Smooth muscle cell (in vitro differentiated cells): ENCODE measurements around the gene FGF13. TPM values are rescaled to one million over a fixed set of nuclear protein-coding genes. Genes with fewer than 3 reads are reported as not detected.

Experiments
- DNase-seq: peaks from one replicate; lab custom pipeline; 2025; ENCODE audit not compliant: unreplicated experiment; lab: John Stamatoyannopoulos, UW
- H2AFZ ChIP-seq: fragments of 200-600 bp; sonication (generic); 2 replicates; pipeline ENCODE4 v1.6.0; 2016; ENCODE audit warnings: antibody characterized with exemption, low read depth, mild to moderate bottlenecking
- H3F3A ChIP-seq: fragments of 200-600 bp; sonication (generic); 2 replicates; pipeline ENCODE4 v1.6.0; 2017; ENCODE audit warnings: antibody characterized with exemption, low read depth
- H3K27ac ChIP-seq: fragments of 200-600 bp; sonication (generic); 2 replicates; pipeline ENCODE4 v1.5.1; 2016; ENCODE audit warnings: low read depth, mild to moderate bottlenecking
- H3K27me3 ChIP-seq: fragments of 200-600 bp; sonication (generic); 2 replicates; pipeline ENCODE4 v1.6.1; 2016; ENCODE audit warnings: low read depth, mild to moderate bottlenecking
- H3K36me3 ChIP-seq: fragments of 200-600 bp; sonication (generic); 2 replicates; pipeline ENCODE4 v1.5.1; 2016; ENCODE audit warnings: low read depth
- H3K4me1 ChIP-seq: fragments of 200-600 bp; sonication (generic); 2 replicates; pipeline ENCODE4 v1.5.1; 2016; ENCODE audit warnings: low read depth
- H3K4me2 ChIP-seq: fragments of 200-600 bp; sonication (generic); 2 replicates; pipeline ENCODE4 v1.6.0; 2016; ENCODE audit warnings: mild to moderate bottlenecking
- H3K4me3 ChIP-seq: fragments of 200-600 bp; sonication (generic); 2 replicates; pipeline ENCODE4 v1.5.1; 2016; ENCODE audit warnings: mild to moderate bottlenecking
- H3K79me2 ChIP-seq: fragments of 200-600 bp; sonication (generic); 2 replicates; pipeline ENCODE4 v1.6.0; 2016; ENCODE audit warnings: low read depth, mild to moderate bottlenecking
- H3K9ac ChIP-seq: fragments of 200-600 bp; sonication (generic); 2 replicates; pipeline ENCODE4 v1.6.0; 2016; ENCODE audit warnings: low read depth
- H3K9me3 ChIP-seq: fragments of 200-600 bp; sonication (generic); replicated peaks from 2 replicates; pipeline ENCODE4 v1.5.1; 2016; ENCODE audit warnings: low read depth
- H4K20me1 ChIP-seq: fragments of 200-600 bp; sonication (generic); 2 replicates; pipeline ENCODE4 v1.6.0; 2016; ENCODE audit warnings: low read depth
- WGBS: methylation state at CpG from one replicate; pipeline ENCODE4 v1.1.7; 2016; ENCODE audit warnings: low lambda C conversion rate; 5-methylcytosine and 5-hydroxymethylcytosine counted together
- microRNA counts: library from miRNA; unstranded; fragments of <30 nt; microRNA quantifications from one replicate; lab custom pipeline; 2016
- microRNA-seq: library from miRNA; unstranded; fragments of <30 nt; microRNA quantifications from one replicate; pipeline ENCODE4, GENCODE V29; 2016; ENCODE audit warnings: borderline number of aligned reads
- polyA plus RNA-seq: library from polyadenylated mRNA; unstranded; fragments of >200 nt; fragmentation: Nextera tagmentation; extraction: Ambion mirVana; gene quantifications from 2 replicates; pipeline ENCODE4 v1.2.1, GENCODE V29; 2016
- small RNA-seq: library from RNA; depleted of rRNA; stranded (forward); fragments of <200 nt; gene quantifications from one replicate; pipeline ENCODE3, GENCODE V24; 2014
- total RNA-seq: library from RNA; depleted of rRNA; stranded (reverse); fragments of >200 nt; gene quantifications from 2 replicates; pipeline ENCODE4 v1.2.3, GENCODE V29; 2014
- TF ChIP-seq, protein P1 (sequence below): fragments of 200-600 bp; sonication (generic); IDR thresholded peaks from 2 replicates; pipeline ENCODE4 v1.5.1; 2017; ENCODE audit warnings: borderline replicate concordance, mild to moderate bottlenecking, antibody characterized with exemption; ENCODE audit not compliant: insufficient read depth, poor library complexity, severe bottlenecking

Gene FGF13
- total and polyA plus RNA-seq, 2 experiments from 2014 or later: 0.58 to 0.81 TPM

- no peaks in the 10 kb centered on the region for H3F3A ChIP-seq
- no peaks in the 10 kb centered on the region for H3K9me3 ChIP-seq
- TF ChIP-seq, protein P1, sequence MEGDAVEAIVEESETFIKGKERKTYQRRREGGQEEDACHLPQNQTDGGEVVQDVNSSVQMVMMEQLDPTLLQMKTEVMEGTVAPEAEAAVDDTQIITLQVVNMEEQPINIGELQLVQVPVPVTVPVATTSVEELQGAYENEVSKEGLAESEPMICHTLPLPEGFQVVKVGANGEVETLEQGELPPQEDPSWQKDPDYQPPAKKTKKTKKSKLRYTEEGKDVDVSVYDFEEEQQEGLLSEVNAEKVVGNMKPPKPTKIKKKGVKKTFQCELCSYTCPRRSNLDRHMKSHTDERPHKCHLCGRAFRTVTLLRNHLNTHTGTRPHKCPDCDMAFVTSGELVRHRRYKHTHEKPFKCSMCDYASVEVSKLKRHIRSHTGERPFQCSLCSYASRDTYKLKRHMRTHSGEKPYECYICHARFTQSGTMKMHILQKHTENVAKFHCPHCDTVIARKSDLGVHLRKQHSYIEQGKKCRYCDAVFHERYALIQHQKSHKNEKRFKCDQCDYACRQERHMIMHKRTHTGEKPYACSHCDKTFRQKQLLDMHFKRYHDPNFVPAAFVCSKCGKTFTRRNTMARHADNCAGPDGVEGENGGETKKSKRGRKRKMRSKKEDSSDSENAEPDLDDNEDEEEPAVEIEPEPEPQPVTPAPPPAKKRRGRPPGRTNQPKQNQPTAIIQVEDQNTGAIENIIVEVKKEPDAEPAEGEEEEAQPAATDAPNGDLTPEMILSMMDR: no peak
- no peak for DNase-seq
- no peaks in the 10 kb centered on the region for H3K4me1 ChIP-seq
- no peak overlapping the region for H3K4me2 ChIP-seq
- H2AFZ ChIP-seq: no peak overlapping the region
- no peaks in the 10 kb centered on the region for H4K20me1 ChIP-seq
- H3K36me3 ChIP-seq: no peaks in the 10 kb centered on the region
- WGBS: 71% methylated on average over 3 of the region's 3 CpGs
- H3K79me2 ChIP-seq: no peaks in the 10 kb centered on the region
- H3K4me3 ChIP-seq: no peak overlapping the region
- H3K9ac ChIP-seq: no peak overlapping the region
- H3K27ac ChIP-seq: no peak overlapping the region
- H3K27me3 ChIP-seq: no peaks in the 10 kb centered on the region
Observed at GRCh38 chrX:138664016-138664415, 47.5 kb downstream of the FGF13 start.

GRCh38 chrX:138651494-138651893 is 60.0 kb downstream of the FGF13 start:
- H3K27me3 ChIP-seq: no peaks in the 10 kb centered on the region
- H3F3A ChIP-seq: no peaks in the 10 kb centered on the region
- no peaks in the 10 kb centered on the region for H3K9me3 ChIP-seq
- H3K36me3 ChIP-seq: no peaks in the 10 kb centered on the region
- H3K27ac ChIP-seq: no peak overlapping the region
- no peaks in the 10 kb centered on the region for H3K4me1 ChIP-seq
- H4K20me1 ChIP-seq: no peaks in the 10 kb centered on the region
- H3K9ac ChIP-seq: no peak overlapping the region
- no peak overlapping the region for H2AFZ ChIP-seq
- no peak for DNase-seq
- H3K79me2 ChIP-seq: no peaks in the 10 kb centered on the region
- no peak overlapping the region for H3K4me2 ChIP-seq
- no peak overlapping the region for H3K4me3 ChIP-seq
- TF ChIP-seq, protein P1: no peak

DNA sequence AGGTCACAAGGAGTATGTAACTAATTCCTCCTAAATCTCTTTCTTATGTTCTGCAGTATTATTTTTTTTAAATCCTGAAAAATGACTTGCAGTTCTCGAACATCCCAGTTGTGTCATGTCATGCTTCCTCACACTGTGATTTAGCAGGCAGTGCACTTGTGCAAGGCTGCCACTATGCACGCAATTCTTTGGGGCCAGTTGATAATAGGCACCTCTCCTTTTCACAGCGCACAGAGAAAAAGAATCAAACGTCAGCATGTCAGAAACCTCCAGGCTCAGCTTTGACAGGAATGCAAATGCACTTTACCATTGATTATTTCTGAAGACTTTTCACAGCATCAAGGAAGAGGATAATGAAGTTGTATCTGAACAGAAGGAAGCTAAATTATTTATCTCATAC is 62.9 kb downstream of the FGF13 start:
- H3F3A ChIP-seq: no peaks in the 10 kb centered on the region
- H3K9me3 ChIP-seq: no peaks in the 10 kb centered on the region
- no peak overlapping the region for H3K4me3 ChIP-seq
- H4K20me1 ChIP-seq: no peaks in the 10 kb centered on the region
- no peak overlapping the region for H3K9ac ChIP-seq
- no peak for DNase-seq
- H3K79me2 ChIP-seq: no peaks in the 10 kb centered on the region
- H3K36me3 ChIP-seq: no peaks in the 10 kb centered on the region
- H3K27ac ChIP-seq: no peak overlapping the region
- H3K4me2 ChIP-seq: no peak overlapping the region
- 70% methylated on average over 4 of the region's 4 CpGs for WGBS
- no peaks in the 10 kb centered on the region for H3K27me3 ChIP-seq
- H2AFZ ChIP-seq: no peak overlapping the region
- no peaks in the 10 kb centered on the region for H3K4me1 ChIP-seq
- TF ChIP-seq, protein P1: no peak

- Histone ChIP-seq H3K27me3 (no peaks in the 10 kb centered on the region), H3K9me3 (no peaks in the 10 kb centered on the region), H3K4me2 (no peak overlapping the region), H2AFZ (no peak overlapping the region), H3K4me3 (no peak overlapping the region), H3K79me2 (no peaks in the 10 kb centered on the region), H3K27ac (no peak overlapping the region), H3K4me1 (no peaks in the 10 kb centered on the region), H4K20me1 (no peaks in the 10 kb centered on the region), H3F3A (no peaks in the 10 kb centered on the region), H3K9ac (no peak overlapping the region), H3K36me3 (no peaks in the 10 kb centered on the region)
- 55% methylated on average over 2 of the region's 2 CpGs for WGBS
- no peak for DNase-seq
- TF ChIP-seq, protein P1: no peak
Observed at GRCh38 chrX:138638996-138639395, 72.5 kb downstream of the FGF13 start.

MicroRNA genes within 50 kb of the gene (microRNA counts, 767-probe panel; counts per million panel counts)
- microRNA hsa-miR-504 (lab: Ali Mortazavi, UCI): 183 counts per million

Small RNA genes lying within 50 kb of the gene (microRNA-seq; reads per million reads assigned to microRNA genes)
- not detected for gene MIR504

Small RNA genes lying within 50 kb of the gene (small RNA-seq; reads per million reads assigned to genes)
- gene AL031386.1: not detected
- not detected for gene MIR504
